WTC11 (cell line): ENCODE results near the gene CCDC121. TPM values are rescaled to one million over a fixed set of nuclear protein-coding genes. Genes with fewer than 3 reads are reported as not detected.
A peak's percentile ranks its signal among the peaks of the same experiment; 100 is the strongest.

Experiments used
- ATAC-seq: fragments of 200-7000 bp; cut with Tn5 transposase; 2 replicates; pipeline ENCODE4 v1.10.0; 2021; ENCODE audit warnings: mild to moderate bottlenecking, moderate library complexity
- CTCF ChIA-PET: fragments of 300-600 bp; sonication (Branson Sonifier 250); formaldehyde crosslinking; loops from one replicate; lab custom pipeline; 2021; ENCODE audit warnings: antibody characterized with exemption; lab: Charles Lee
- POLR2A ChIA-PET: fragments of 350-600 bp; sonication (Branson Sonifier 250); formaldehyde crosslinking; loops from one replicate; lab custom pipeline; 2021; ENCODE audit warnings: antibody characterized with exemption; lab: Charles Lee
- DNase-seq: peaks from one replicate; pipeline ENCODE4 v3.0.0; 2021; ENCODE audit warnings: low spot score
- H3K27ac Mint-ChIP-seq: 2 replicates; pipeline ENCODE4 v1.8.0; 2021; ENCODE audit warnings: mixed read lengths
- H3K27me3 Mint-ChIP-seq: 2 replicates; pipeline ENCODE4 v1.8.0; 2021; ENCODE audit warnings: low read depth, mild to moderate bottlenecking, moderate library complexity, mixed read lengths
- H3K36me3 Mint-ChIP-seq: 2 replicates; pipeline ENCODE4 v1.8.0; 2021; ENCODE audit warnings: mixed read lengths
- H3K4me1 Mint-ChIP-seq: 2 replicates; pipeline ENCODE4 v1.8.0; 2022; ENCODE audit warnings: mixed read lengths
- H3K4me3 Mint-ChIP-seq: 2 replicates; pipeline ENCODE4 v1.8.0; 2021; ENCODE audit warnings: mild to moderate bottlenecking, moderate library complexity, mixed read lengths
- H3K9me3 Mint-ChIP-seq: 2 replicates; pipeline ENCODE4 v1.8.0; 2021; ENCODE audit warnings: mixed read lengths
- FOXK1 ChIP-seq: sonication (generic); formaldehyde crosslinking; IDR thresholded peaks from 2 replicates; pipeline ENCODE4 v1.8.0; 2022; ENCODE audit warnings: mild to moderate bottlenecking, moderate library complexity, missing genetic modification reagents
- FOXP1 ChIP-seq: sonication (generic); formaldehyde crosslinking; IDR thresholded peaks from 2 replicates; pipeline ENCODE4 v1.8.0; 2022; ENCODE audit warnings: missing genetic modification reagents, mild to moderate bottlenecking, moderate library complexity, borderline replicate concordance
- GABPB1 ChIP-seq: sonication (generic); formaldehyde crosslinking; IDR thresholded peaks from 2 replicates; pipeline ENCODE4 v1.8.1; 2023; ENCODE audit warnings: mild to moderate bottlenecking, missing genetic modification reagents
- JAZF1 ChIP-seq: fragments of 250-450 bp; sonication (Bioruptor Pico); IDR thresholded peaks from 2 replicates; pipeline ENCODE4 v1.9.0; 2021; ENCODE audit warnings: moderate library complexity, mild to moderate bottlenecking, inconsistent platforms
- NFATC4 ChIP-seq: fragments of 250-450 bp; sonication (Bioruptor Pico); IDR thresholded peaks from 2 replicates; pipeline ENCODE4 v1.9.0; 2021; ENCODE audit warnings: mild to moderate bottlenecking
- NR2C2 ChIP-seq: sonication (generic); formaldehyde crosslinking; IDR thresholded peaks from 2 replicates; pipeline ENCODE4 v1.8.0; 2022; ENCODE audit warnings: mild to moderate bottlenecking, missing genetic modification reagents
- RELA ChIP-seq: sonication (generic); formaldehyde crosslinking; IDR thresholded peaks from 2 replicates; pipeline ENCODE4 v1.8.1; 2022; ENCODE audit warnings: missing genetic modification reagents, mild to moderate bottlenecking, borderline replicate concordance
- ZNF121 ChIP-seq: sonication (generic); formaldehyde crosslinking; IDR thresholded peaks from 2 replicates; pipeline ENCODE4 v1.8.0; 2023; ENCODE audit warnings: missing genetic modification reagents
- ZNF138 ChIP-seq: sonication (generic); formaldehyde crosslinking; conservative IDR thresholded peaks from 2 replicates; pipeline ENCODE4 v1.8.1; 2022; ENCODE audit warnings: mild to moderate bottlenecking, moderate library complexity, missing genetic modification reagents
- total RNA-seq: library from RNA; stranded (reverse); gene quantifications from 3 replicates; pipeline ENCODE4 v1.2.3, GENCODE V29; 2021
- TF ChIP-seq, protein P1 (sequence below): fragments of 250-450 bp; sonication (Bioruptor Pico); IDR thresholded peaks from 2 replicates; pipeline ENCODE4 v1.8.0; 2021; ENCODE audit warnings: mild to moderate bottlenecking
- TF ChIP-seq, protein P2 (sequence below): sonication (generic); formaldehyde crosslinking; IDR thresholded peaks from 2 replicates; pipeline ENCODE4 v1.8.1; 2022; ENCODE audit warnings: mild to moderate bottlenecking, missing genetic modification reagents, moderate library complexity, borderline replicate concordance
- TF ChIP-seq, protein P3 (sequence below): sonication (generic); formaldehyde crosslinking; IDR thresholded peaks from 2 replicates; pipeline ENCODE4 v1.8.0; 2022; ENCODE audit warnings: mild to moderate bottlenecking, missing genetic modification reagents
- TF ChIP-seq, protein P4 (sequence below): fragments of 250-450 bp; sonication (Bioruptor Pico); IDR thresholded peaks from 2 replicates; pipeline ENCODE4 v1.9.0; 2021; ENCODE audit warnings: mild to moderate bottlenecking
- TF ChIP-seq, protein P5 (sequence below): sonication (generic); formaldehyde crosslinking; IDR thresholded peaks from 2 replicates; pipeline ENCODE4 v1.8.1; 2022; ENCODE audit warnings: low read depth, missing genetic modification reagents, borderline replicate concordance
- TF ChIP-seq, protein P6 (sequence below): sonication (generic); formaldehyde crosslinking; IDR thresholded peaks from 2 replicates; pipeline ENCODE4 v1.8.0; 2023; ENCODE audit warnings: mild to moderate bottlenecking, missing genetic modification reagents
- TF ChIP-seq, protein P7 (sequence below): sonication (generic); formaldehyde crosslinking; IDR thresholded peaks from 2 replicates; pipeline ENCODE4 v1.8.1; 2023; ENCODE audit warnings: mild to moderate bottlenecking, moderate library complexity, missing genetic modification reagents
- TF ChIP-seq, protein P8 (sequence below): fragments of 250-450 bp; sonication (Bioruptor Pico); IDR thresholded peaks from 2 replicates; pipeline ENCODE4 v1.9.0; 2021; ENCODE audit warnings: mild to moderate bottlenecking, borderline replicate concordance
- TF ChIP-seq, protein P9 (sequence below): fragments of 250-450 bp; sonication (Bioruptor Pico); IDR thresholded peaks from 2 replicates; pipeline ENCODE4 v2.1.2; 2022; ENCODE audit warnings: mild to moderate bottlenecking, moderate library complexity

The CCDC121 gene
- total RNA-seq, 1 experiment from 2014 or later, result 2.0 TPM

DNA sequence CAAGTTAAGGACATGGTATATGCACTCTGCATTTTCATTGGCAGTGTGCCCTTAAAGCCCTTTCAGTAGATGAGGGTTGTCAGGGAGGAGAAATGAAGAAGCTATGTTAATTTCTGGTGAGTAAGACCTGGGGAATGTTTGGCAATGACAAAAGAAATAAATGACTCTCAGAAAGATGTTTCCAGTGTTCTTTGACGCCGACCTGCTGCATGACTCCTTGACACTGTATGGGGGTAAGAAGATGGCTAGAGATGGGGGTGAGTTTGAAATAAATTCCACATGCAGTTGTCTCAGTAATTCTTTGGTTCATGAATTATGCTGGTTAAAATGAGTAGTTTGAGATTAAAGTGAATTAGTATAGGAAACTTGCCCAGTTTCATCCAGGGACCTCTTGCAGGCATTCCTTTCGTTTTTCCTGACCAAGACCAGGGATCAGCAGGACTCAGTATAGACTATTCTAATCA is 5.9 kb downstream of the CCDC121 start:
- ATAC-seq (peak; percentile 66), DNase-seq (no peak)
- Mint-ChIP-seq H3K36me3 (peaks cover 14% of the 10 kb centered on the region), H3K4me1 (peaks cover 17% of the 10 kb centered on the region), H3K9me3 (no peaks in the 10 kb centered on the region), H3K27me3 (no peaks in the 10 kb centered on the region), H3K4me3 (no peak overlapping the region), H3K27ac (peak overlapping the region; percentile 32; the same call in 1 of the 2 replicates)
- POLR2A ChIA-PET, result no interaction called here
- TF ChIP-seq FOXP1 (no peak), NFATC4 (CRISPR knock-in tag) (no peak), JAZF1 (CRISPR knock-in tag) (no peak), RELA (CRISPR knock-in tag) (no peak)
- TF ChIP-seq, protein P1, sequence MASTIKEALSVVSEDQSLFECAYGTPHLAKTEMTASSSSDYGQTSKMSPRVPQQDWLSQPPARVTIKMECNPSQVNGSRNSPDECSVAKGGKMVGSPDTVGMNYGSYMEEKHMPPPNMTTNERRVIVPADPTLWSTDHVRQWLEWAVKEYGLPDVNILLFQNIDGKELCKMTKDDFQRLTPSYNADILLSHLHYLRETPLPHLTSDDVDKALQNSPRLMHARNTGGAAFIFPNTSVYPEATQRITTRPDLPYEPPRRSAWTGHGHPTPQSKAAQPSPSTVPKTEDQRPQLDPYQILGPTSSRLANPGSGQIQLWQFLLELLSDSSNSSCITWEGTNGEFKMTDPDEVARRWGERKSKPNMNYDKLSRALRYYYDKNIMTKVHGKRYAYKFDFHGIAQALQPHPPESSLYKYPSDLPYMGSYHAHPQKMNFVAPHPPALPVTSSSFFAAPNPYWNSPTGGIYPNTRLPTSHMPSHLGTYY (CRISPR knock-in tag), result no peak
- TF ChIP-seq, protein P2, sequence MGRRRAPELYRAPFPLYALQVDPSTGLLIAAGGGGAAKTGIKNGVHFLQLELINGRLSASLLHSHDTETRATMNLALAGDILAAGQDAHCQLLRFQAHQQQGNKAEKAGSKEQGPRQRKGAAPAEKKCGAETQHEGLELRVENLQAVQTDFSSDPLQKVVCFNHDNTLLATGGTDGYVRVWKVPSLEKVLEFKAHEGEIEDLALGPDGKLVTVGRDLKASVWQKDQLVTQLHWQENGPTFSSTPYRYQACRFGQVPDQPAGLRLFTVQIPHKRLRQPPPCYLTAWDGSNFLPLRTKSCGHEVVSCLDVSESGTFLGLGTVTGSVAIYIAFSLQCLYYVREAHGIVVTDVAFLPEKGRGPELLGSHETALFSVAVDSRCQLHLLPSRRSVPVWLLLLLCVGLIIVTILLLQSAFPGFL, result no peak
- TF ChIP-seq, protein P3, sequence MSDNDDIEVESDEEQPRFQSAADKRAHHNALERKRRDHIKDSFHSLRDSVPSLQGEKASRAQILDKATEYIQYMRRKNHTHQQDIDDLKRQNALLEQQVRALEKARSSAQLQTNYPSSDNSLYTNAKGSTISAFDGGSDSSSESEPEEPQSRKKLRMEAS (CRISPR knock-in tag), result no peak
- TF ChIP-seq, protein P4, sequence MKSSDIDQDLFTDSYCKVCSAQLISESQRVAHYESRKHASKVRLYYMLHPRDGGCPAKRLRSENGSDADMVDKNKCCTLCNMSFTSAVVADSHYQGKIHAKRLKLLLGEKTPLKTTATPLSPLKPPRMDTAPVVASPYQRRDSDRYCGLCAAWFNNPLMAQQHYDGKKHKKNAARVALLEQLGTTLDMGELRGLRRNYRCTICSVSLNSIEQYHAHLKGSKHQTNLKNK (CRISPR knock-in tag), result no peak
- TF ChIP-seq, protein P5, sequence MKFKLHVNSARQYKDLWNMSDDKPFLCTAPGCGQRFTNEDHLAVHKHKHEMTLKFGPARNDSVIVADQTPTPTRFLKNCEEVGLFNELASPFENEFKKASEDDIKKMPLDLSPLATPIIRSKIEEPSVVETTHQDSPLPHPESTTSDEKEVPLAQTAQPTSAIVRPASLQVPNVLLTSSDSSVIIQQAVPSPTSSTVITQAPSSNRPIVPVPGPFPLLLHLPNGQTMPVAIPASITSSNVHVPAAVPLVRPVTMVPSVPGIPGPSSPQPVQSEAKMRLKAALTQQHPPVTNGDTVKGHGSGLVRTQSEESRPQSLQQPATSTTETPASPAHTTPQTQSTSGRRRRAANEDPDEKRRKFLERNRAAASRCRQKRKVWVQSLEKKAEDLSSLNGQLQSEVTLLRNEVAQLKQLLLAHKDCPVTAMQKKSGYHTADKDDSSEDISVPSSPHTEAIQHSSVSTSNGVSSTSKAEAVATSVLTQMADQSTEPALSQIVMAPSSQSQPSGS, result no peak
- TF ChIP-seq, protein P6, sequence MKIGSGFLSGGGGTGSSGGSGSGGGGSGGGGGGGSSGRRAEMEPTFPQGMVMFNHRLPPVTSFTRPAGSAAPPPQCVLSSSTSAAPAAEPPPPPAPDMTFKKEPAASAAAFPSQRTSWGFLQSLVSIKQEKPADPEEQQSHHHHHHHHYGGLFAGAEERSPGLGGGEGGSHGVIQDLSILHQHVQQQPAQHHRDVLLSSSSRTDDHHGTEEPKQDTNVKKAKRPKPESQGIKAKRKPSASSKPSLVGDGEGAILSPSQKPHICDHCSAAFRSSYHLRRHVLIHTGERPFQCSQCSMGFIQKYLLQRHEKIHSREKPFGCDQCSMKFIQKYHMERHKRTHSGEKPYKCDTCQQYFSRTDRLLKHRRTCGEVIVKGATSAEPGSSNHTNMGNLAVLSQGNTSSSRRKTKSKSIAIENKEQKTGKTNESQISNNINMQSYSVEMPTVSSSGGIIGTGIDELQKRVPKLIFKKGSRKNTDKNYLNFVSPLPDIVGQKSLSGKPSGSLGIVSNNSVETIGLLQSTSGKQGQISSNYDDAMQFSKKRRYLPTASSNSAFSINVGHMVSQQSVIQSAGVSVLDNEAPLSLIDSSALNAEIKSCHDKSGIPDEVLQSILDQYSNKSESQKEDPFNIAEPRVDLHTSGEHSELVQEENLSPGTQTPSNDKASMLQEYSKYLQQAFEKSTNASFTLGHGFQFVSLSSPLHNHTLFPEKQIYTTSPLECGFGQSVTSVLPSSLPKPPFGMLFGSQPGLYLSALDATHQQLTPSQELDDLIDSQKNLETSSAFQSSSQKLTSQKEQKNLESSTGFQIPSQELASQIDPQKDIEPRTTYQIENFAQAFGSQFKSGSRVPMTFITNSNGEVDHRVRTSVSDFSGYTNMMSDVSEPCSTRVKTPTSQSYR, result no peak
- TF ChIP-seq, protein P7, sequence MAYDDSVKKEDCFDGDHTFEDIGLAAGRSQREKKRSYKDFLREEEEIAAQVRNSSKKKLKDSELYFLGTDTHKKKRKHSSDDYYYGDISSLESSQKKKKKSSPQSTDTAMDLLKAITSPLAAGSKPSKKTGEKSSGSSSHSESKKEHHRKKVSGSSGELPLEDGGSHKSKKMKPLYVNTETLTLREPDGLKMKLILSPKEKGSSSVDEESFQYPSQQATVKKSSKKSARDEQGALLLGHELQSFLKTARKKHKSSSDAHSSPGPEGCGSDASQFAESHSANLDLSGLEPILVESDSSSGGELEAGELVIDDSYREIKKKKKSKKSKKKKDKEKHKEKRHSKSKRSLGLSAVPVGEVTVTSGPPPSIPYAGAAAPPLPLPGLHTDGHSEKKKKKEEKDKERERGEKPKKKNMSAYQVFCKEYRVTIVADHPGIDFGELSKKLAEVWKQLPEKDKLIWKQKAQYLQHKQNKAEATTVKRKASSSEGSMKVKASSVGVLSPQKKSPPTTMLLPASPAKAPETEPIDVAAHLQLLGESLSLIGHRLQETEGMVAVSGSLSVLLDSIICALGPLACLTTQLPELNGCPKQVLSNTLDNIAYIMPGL (CRISPR knock-in tag), result no peak
- CTCF ChIA-PET, result interaction anchor here (0.9 kb wide), 1 partner anchor 182 kb away, joined by 3 read pairs; no protein-coding TSS in a partner anchor

DNA sequence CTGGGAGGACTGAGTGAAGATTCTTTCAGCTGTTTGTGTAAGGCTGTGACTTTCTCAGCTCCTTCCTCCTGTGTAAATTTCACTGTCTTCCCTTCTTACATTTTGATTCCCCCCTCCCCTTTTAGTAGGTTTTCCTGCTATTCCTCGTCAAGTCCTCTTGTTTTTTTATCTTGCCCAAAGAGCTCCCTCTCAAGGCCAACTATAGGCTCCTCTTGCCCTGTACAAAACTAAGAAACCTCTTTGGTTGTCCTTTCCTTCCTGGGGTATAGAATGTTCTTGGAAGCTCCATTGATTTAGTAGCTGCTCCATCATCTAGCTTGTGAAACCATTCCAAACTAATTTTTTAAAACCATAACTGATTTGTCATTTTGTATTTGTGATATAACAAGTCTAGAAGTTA is 7.3 kb downstream of the CCDC121 start:
- peaks cover 26% of the 10 kb centered on the region for H3K36me3 Mint-ChIP-seq
- POLR2A ChIA-PET, result no interaction called here
- peaks cover 13% of the 10 kb centered on the region for H3K4me1 Mint-ChIP-seq
- DNase-seq, result no peak
- CTCF ChIA-PET, result interaction anchor here (0.5 to 2.0 kb wide), 8 partner anchors 17 to 215 kb away, joined by 3 to 9 read pairs (median 6); partner anchors contain the start of genes FNDC4 and PPM1G
- no peaks in the 10 kb centered on the region for H3K27me3 Mint-ChIP-seq
- ATAC-seq, result peak; percentile 77
- H3K4me3 Mint-ChIP-seq, result no peak overlapping the region
- H3K9me3 Mint-ChIP-seq, result no peaks in the 10 kb centered on the region
- H3K27ac Mint-ChIP-seq, result no peak overlapping the region
- TF ChIP-seq FOXK1 (CRISPR knock-in tag) (no peak), NR2C2 (CRISPR knock-in tag) (no peak), GABPB1 (CRISPR knock-in tag) (no peak), ZNF138 (no peak), ZNF121 (CRISPR knock-in tag) (no peak)
- TF ChIP-seq, protein P8, sequence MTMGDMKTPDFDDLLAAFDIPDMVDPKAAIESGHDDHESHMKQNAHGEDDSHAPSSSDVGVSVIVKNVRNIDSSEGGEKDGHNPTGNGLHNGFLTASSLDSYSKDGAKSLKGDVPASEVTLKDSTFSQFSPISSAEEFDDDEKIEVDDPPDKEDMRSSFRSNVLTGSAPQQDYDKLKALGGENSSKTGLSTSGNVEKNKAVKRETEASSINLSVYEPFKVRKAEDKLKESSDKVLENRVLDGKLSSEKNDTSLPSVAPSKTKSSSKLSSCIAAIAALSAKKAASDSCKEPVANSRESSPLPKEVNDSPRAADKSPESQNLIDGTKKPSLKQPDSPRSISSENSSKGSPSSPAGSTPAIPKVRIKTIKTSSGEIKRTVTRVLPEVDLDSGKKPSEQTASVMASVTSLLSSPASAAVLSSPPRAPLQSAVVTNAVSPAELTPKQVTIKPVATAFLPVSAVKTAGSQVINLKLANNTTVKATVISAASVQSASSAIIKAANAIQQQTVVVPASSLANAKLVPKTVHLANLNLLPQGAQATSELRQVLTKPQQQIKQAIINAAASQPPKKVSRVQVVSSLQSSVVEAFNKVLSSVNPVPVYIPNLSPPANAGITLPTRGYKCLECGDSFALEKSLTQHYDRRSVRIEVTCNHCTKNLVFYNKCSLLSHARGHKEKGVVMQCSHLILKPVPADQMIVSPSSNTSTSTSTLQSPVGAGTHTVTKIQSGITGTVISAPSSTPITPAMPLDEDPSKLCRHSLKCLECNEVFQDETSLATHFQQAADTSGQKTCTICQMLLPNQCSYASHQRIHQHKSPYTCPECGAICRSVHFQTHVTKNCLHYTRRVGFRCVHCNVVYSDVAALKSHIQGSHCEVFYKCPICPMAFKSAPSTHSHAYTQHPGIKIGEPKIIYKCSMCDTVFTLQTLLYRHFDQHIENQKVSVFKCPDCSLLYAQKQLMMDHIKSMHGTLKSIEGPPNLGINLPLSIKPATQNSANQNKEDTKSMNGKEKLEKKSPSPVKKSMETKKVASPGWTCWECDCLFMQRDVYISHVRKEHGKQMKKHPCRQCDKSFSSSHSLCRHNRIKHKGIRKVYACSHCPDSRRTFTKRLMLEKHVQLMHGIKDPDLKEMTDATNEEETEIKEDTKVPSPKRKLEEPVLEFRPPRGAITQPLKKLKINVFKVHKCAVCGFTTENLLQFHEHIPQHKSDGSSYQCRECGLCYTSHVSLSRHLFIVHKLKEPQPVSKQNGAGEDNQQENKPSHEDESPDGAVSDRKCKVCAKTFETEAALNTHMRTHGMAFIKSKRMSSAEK (CRISPR knock-in tag), result no peak
- TF ChIP-seq, protein P9, sequence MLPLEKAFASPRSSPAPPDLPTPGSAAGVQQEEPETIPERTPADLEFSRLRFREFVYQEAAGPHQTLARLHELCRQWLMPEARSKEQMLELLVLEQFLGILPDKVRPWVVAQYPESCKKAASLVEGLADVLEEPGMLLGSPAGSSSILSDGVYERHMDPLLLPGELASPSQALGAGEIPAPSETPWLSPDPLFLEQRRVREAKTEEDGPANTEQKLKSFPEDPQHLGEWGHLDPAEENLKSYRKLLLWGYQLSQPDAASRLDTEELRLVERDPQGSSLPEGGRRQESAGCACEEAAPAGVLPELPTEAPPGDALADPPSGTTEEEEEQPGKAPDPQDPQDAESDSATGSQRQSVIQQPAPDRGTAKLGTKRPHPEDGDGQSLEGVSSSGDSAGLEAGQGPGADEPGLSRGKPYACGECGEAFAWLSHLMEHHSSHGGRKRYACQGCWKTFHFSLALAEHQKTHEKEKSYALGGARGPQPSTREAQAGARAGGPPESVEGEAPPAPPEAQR (CRISPR knock-in tag), result no peak
